ENCODE data around the gene PLXNC1. TPM values are rescaled to one million over a fixed set of nuclear protein-coding genes. Genes with fewer than 3 reads are reported as not detected.

The PLXNC1 gene
- total and polyA plus RNA-seq, 8 donors: 0.40 to 16.5 (median 2.6) TPM

GRCh38 chr12:94172031-94172430 is 23.7 kb downstream of the PLXNC1 start:
- TF ChIP-seq, protein P1, sequence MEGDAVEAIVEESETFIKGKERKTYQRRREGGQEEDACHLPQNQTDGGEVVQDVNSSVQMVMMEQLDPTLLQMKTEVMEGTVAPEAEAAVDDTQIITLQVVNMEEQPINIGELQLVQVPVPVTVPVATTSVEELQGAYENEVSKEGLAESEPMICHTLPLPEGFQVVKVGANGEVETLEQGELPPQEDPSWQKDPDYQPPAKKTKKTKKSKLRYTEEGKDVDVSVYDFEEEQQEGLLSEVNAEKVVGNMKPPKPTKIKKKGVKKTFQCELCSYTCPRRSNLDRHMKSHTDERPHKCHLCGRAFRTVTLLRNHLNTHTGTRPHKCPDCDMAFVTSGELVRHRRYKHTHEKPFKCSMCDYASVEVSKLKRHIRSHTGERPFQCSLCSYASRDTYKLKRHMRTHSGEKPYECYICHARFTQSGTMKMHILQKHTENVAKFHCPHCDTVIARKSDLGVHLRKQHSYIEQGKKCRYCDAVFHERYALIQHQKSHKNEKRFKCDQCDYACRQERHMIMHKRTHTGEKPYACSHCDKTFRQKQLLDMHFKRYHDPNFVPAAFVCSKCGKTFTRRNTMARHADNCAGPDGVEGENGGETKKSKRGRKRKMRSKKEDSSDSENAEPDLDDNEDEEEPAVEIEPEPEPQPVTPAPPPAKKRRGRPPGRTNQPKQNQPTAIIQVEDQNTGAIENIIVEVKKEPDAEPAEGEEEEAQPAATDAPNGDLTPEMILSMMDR (IDR thresholded peaks at IDR 0.05): no peak
- TF ChIP-seq POLR2AphosphoS5 (IDR thresholded peaks at IDR 0.05) (no peak), EP300 (IDR thresholded peaks at IDR 0.05) (no peak), POLR2A (IDR thresholded peaks at IDR 0.05) (no peak)
- intact Hi-C loops (cut with DNase I; ENCODE audit: low total_unique reads): no loop called here
- Histone ChIP-seq H3K4me1 (peaks cover 0 to 27% (median 0%) of the 10 kb centered on the region in 4 donors), H3K9me3 (no peaks in the 10 kb centered on the region), H3K4me3 (no peak overlapping the region), H3K36me3 (no peaks in the 10 kb centered on the region), H3K27me3 (peaks cover 0 to 8% (median 5%) of the 10 kb centered on the region in 3 donors), H3K27ac (peak overlapping the region in 2 of 5 donors; percentile 29 to 75)
- peak in 1 of 2 donors; percentile 14 for DNase-seq
- 74 to 86% (median 81%) methylated on average over 5 of the region's 5 CpGs for WGBS, 5 donors

GRCh38 chr12:94172973-94173372 is 24.6 kb downstream of the PLXNC1 start:
- Histone ChIP-seq H3K27ac (peak overlapping the region in 2 of 5 donors; percentile 75 to 77), H3K27me3 (peaks cover 0 to 5% (median 5%) of the 10 kb centered on the region in 3 donors), H3K36me3 (no peaks in the 10 kb centered on the region), H3K9me3 (peaks cover 0 to 5% (median under 1%) of the 10 kb centered on the region in 4 donors), H3K4me1 (peaks cover 0 to 27% (median 0%) of the 10 kb centered on the region in 4 donors), H3K4me3 (no peak overlapping the region)
- intact Hi-C loops (cut with DNase I; ENCODE audit: low total_unique reads): no loop called here
- TF ChIP-seq EP300 (IDR thresholded peaks at IDR 0.05): no peak
- TF ChIP-seq, protein P1 (IDR thresholded peaks at IDR 0.05): no peak
- TF ChIP-seq POLR2AphosphoS5 (IDR thresholded peaks at IDR 0.05): peak in 1 of 3 donors; percentile 15
- TF ChIP-seq POLR2A (IDR thresholded peaks at IDR 0.05): no peak
- WGBS, 5 donors: 46 to 70% (median 66%) methylated on average over 9 of the region's 9 CpGs
- DNase-seq: peak; percentile 27 to 35

DNA sequence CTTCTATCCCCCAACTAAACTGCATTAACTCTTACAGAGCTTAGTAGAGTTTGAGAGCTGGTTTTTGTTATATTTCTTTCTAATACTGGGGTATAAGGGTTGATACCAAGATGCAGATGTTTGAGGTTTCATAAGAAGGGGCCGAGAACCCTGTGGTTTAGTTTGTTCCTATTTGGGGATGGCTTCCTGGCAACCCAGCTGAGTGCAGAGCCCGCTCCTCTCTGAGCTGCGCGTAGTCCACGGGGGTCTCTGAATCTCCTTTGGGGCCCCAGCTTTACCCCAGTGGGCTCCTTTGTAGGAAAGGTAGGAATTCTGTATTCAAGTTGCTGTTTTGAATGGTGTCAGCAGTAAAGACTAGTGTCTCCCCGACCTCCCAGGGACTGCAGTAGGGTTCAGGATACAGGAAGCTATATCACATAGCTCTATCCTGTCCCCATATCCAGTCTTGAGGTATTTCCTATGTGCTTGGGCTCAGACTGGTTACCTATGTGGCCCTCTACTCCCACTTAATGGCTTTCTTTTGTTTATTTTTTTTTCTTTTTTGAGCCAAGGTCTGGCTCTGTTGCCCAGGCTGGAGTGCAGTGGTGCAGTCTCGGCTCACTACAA is 25.4 kb downstream of the PLXNC1 start:
- peak overlapping the region in 4 of 5 donors; percentile 31 to 77 (median 56) for H3K27ac ChIP-seq
- DNase-seq: no peak
- H3K9me3 ChIP-seq: peaks cover 0 to 11% (median 3%) of the 10 kb centered on the region in 4 donors
- TF ChIP-seq EP300 (IDR thresholded peaks at IDR 0.05) (no peak), POLR2A (IDR thresholded peaks at IDR 0.05) (no peak), POLR2AphosphoS5 (IDR thresholded peaks at IDR 0.05) (no peak)
- TF ChIP-seq, protein P1 (IDR thresholded peaks at IDR 0.05): no peak
- no peaks in the 10 kb centered on the region for H3K36me3 ChIP-seq
- WGBS, 5 donors: 72 to 90% (median 75%) methylated on average over 7 of the region's 7 CpGs
- H3K4me1 ChIP-seq: peaks cover 0 to 27% (median 0%) of the 10 kb centered on the region in 4 donors
- peaks cover 0 to 5% (median 0%) of the 10 kb centered on the region in 3 donors for H3K27me3 ChIP-seq
- intact Hi-C loops (cut with DNase I; ENCODE audit: low total_unique reads): no loop called here
- no peak overlapping the region for H3K4me3 ChIP-seq

- H3K4me1 ChIP-seq: peaks cover 0 to 27% (median 0%) of the 10 kb centered on the region in 4 donors
- TF ChIP-seq EP300 (IDR thresholded peaks at IDR 0.05) (no peak), POLR2A (IDR thresholded peaks at IDR 0.05) (no peak), POLR2AphosphoS5 (IDR thresholded peaks at IDR 0.05) (no peak)
- TF ChIP-seq, protein P1 (IDR thresholded peaks at IDR 0.05): no peak
- 59 to 79% (median 71%) methylated on average over 1 of the region's 1 CpG for WGBS, 5 donors
- peak in 1 of 2 donors; percentile 26 for DNase-seq
- no peak overlapping the region for H3K4me3 ChIP-seq
- peaks cover 0 to 5% (median 0%) of the 10 kb centered on the region in 3 donors for H3K27me3 ChIP-seq
- peaks cover 0 to 11% (median 3%) of the 10 kb centered on the region in 4 donors for H3K9me3 ChIP-seq
- peak overlapping the region in 2 of 5 donors; percentile 75 to 77 for H3K27ac ChIP-seq
- intact Hi-C loops (cut with DNase I; ENCODE audit: low total_unique reads): no loop called here
- H3K36me3 ChIP-seq: no peaks in the 10 kb centered on the region
Observed at GRCh38 chr12:94174576-94174975, 26.2 kb downstream of the PLXNC1 start.
